HG02938 (cell line): ENCODE data around the gene ARMH3.
"Not testable (repeated sequence)": the region's sequence is repeated elsewhere in the genome, so short reads cannot be mapped to it uniquely, and the experiment has no call there.

ENCODE experiments used
- ATAC-seq: cut with Tn5 transposase; IDR thresholded peaks from one replicate; pipeline ENCODE4 v1.9.1; 2021; ENCODE audit warnings: mild to moderate bottlenecking, moderate library complexity; ENCODE audit not compliant: unreplicated experiment

Gene ARMH3

GRCh38 chr10:102046095-102046494 is 9.9 kb downstream of the ARMH3 start:
- ATAC-seq, result no peak

GRCh38 chr10:102045292-102045691 is 10.7 kb downstream of the ARMH3 start:
- no peak for ATAC-seq

GRCh38 chr10:102040305-102041050 is 15.5 kb downstream of the ARMH3 start:
- ATAC-seq, result no peak

GRCh38 chr10:102038410-102038809 is 17.6 kb downstream of the ARMH3 start:
- no peak for ATAC-seq

GRCh38 chr10:102035807-102036206 is 20.2 kb downstream of the ARMH3 start:
- not testable (repeated sequence) for ATAC-seq

- ATAC-seq, result no peak
Observed at GRCh38 chr10:102033787-102034186, 22.2 kb downstream of the ARMH3 start.

- no peak for ATAC-seq
Observed at GRCh38 chr10:102027261-102027660, 28.7 kb downstream of the ARMH3 start.

- ATAC-seq, result no peak
Observed at GRCh38 chr10:102024799-102025198, 31.2 kb downstream of the ARMH3 start.

GRCh38 chr10:102020938-102021337 is 35.0 kb downstream of the ARMH3 start:
- no peak for ATAC-seq

GRCh38 chr10:102017295-102017694 is 38.7 kb downstream of the ARMH3 start:
- ATAC-seq, result no peak

GRCh38 chr10:102016416-102016815 is 39.6 kb downstream of the ARMH3 start:
- no peak for ATAC-seq

GRCh38 chr10:102010961-102011360 is 45.0 kb downstream of the ARMH3 start:
- ATAC-seq, result no peak

- no peak for ATAC-seq
Observed at GRCh38 chr10:102009801-102010425, 46.1 kb downstream of the ARMH3 start.

- no peak for ATAC-seq
Observed at GRCh38 chr10:102007796-102008195, 48.2 kb downstream of the ARMH3 start.

- not testable (repeated sequence) for ATAC-seq
Observed at GRCh38 chr10:102007031-102007430, 48.9 kb downstream of the ARMH3 start.

- ATAC-seq, result no peak
Observed at GRCh38 chr10:102004376-102004775, 51.6 kb downstream of the ARMH3 start.

GRCh38 chr10:102003541-102003940 is 52.4 kb downstream of the ARMH3 start:
- no peak for ATAC-seq

- no peak for ATAC-seq
Observed at GRCh38 chr10:102001435-102002068, 54.4 kb downstream of the ARMH3 start.

GRCh38 chr10:101997803-101998202 is 58.2 kb downstream of the ARMH3 start:
- no peak for ATAC-seq

GRCh38 chr10:101995451-101996063 is 60.4 kb downstream of the ARMH3 start:
- ATAC-seq, result no peak

GRCh38 chr10:101993651-101994200 is 62.2 kb downstream of the ARMH3 start:
- ATAC-seq, result no peak
